Non-pigmented ciliary epithelial cell (primary cell): ENCODE data around the gene TRUB2.

Experiments
- DNase-seq: peaks from one replicate; pipeline ENCODE4 v3.0.0-alpha.2; 2010; ENCODE audit warnings: low read depth

The TRUB2 gene

DNA sequence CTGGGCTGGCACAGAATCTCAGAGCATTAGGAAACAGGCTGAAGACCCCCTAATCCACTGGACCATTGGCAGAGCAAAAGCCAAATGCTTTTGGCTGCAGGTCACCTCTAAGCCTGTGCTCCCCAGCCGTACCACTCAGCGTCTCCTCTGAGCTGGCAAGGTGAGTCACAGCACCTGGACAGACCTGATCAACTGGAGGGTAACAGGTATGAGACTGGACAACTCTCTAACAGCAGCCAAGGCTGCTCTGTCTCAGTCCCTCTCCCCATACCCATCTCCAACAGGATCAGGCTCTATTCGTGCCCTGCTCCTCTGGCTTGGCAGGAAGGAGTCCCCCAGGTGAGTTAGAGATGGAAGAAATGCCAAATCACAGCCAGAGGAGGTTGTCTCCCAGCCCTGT, 51.1 kb downstream of the TRUB2 start:
- no peak for DNase-seq

DNA sequence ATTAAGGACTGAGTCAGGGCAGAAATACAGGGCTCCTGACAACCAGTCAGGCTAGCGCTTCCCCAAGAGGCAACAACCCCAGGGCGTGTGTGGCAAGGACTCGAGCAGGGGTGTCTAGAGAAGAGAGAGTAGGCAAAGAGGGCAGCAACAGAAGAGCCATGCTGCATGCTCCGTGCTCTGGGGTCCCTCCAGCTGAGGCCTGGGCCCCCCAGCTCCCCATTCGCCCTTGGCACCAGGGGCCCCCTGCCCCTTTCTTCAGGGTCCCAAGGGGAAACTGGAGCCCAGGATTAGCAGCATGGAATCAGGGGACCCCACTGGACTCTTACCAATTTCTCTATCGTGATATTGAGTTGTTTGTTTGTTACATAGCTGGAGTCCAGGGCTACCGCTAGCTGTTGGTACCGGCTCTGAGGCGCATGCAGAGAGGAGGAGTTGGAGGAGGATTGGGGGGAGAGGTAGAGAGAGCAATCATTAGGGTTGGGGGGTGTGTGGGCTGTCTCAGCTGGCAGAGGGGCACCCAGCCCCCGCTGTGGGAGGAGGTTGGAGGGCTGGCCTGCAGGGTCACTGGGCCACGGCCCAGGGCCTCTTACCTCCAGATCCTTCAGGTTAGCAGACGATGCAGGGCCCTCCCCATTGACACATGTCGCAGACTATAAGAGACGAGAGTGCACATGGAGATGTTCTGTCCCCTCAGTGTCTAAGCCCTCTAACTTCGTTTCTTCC, 55.2 kb downstream of the TRUB2 start:
- DNase-seq = no peak

DNA sequence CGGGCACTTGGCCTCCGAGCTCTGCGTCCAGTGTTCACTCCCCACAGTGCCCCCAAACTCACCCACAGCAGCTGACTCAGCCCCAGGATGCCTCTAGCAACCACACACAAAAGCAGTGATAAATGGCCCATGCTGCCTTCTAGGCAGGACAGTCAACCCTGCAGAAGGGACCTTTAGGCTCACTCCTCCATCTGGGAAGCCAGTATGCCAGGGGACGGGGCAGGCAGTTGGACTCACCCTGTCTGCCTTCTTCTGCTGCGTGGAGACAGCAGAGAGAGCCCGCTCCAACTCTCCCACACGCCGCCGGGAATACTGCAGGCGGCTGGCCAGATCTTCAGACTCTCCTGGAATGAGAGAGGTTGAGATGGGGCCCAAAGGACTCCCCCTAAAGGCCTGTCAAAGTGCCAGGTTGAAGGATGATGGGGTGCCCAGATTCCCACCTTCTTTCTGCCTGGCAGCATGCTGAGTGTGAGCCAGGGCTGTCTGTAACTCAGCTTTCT, 56.8 kb downstream of the TRUB2 start:
- no peak for DNase-seq

GRCh38 chr9:128262687-128263086, 59.6 kb downstream of the TRUB2 start:
- no peak for DNase-seq

DNA sequence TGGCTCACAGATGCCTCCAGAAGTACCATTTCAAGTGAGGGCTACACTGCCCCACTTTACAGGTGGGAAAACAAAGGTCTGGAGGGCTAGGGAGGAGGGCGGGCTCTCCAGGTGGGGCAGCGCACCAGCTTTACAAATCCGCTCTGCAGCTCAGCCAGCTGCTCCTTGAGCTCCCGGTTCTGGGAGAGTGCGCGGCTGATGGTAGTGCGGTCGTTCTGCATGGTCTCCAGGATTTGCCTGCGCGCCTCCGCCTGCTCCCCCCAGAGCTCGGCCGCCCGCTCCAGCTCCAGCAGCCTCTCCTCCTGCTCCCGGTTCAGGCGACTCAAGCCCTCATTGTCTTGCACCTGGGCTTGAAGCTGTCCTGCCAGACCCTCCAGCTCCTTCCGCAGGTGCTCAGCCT, 61.9 kb downstream of the TRUB2 start:
- no peak for DNase-seq

- no peak for DNase-seq
These were observed 63.1 kb downstream of the TRUB2 start for GRCh38 chr9:128259156-128259555.

GRCh38 chr9:128258326-128258725, 63.9 kb downstream of the TRUB2 start:
- DNase-seq = no peak

DNA sequence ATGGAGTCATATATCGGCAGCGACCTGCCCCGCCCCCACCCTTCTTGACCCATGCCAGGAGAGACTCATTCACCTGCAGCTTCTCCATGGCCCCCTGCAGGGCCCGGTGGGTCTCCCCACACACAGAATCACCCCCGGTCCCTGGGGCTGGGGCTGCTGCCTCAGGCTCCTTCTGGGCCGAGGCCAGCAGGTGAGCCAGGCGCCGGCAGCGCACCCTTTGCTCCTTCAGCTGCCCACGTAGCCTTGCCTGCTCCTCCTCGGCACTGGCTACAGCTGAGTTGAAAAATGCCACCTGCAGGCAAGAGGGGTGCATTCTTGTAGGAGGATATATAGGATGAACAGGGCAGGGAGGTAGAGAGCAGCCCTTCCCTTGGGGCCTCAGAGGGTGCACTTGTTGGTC, 64.3 kb downstream of the TRUB2 start:
- no peak for DNase-seq

DNA sequence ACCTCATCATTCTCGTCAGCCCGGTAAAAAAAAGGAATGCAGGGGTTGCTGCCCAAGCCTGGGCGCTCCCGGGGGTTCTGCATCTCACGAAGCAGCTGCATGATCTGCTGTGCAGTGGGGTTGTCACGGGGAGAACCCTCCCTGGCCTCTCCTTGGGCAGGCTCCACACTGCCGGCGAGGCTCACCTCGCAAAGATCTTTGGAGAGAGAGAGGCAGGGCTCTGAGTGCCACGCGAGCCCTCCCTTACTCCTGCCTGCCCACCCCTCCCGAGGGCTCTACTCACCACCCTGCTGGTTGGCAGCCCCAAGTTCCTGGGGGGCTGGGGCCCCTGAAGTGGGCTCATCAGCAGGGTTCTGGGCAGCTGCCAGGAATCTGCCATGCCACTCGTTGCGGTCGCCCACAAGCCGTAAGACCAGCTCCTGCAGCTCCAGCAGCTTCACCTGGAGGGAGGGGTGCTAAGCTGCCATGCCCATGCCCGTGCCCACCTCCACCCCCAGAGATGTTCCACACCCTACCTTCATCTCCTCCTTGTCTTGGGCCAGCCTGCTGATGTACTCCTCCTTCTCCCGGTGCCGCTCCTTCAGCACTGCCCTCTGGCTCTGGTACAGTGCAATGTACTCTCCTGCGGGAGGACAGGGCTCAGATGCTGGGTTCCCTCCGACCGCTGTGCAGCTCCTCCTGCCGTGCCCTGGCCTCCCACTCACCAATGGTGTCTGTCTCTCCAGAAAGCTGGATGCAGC, 65.0 kb downstream of the TRUB2 start:
- no peak for DNase-seq
